Fibroblast of mammary gland (primary cell): Measurements from ENCODE around the gene GLG1.

Experiments
- DNase-seq: peaks from one replicate; pipeline ENCODE4 v3.0.0-alpha.2; 2010; ENCODE audit warnings: low read depth
- H3K4me3 ChIP-seq: 2 replicates; pipeline ENCODE4 v1.5.1; 2011; ENCODE audit warnings: low read depth, mild to moderate bottlenecking, low read length, moderate library complexity; ENCODE audit not compliant: control insufficient read depth
- TF ChIP-seq, protein P1 (sequence below): conservative IDR thresholded peaks from 2 replicates; pipeline ENCODE4 v1.5.1; 2011; ENCODE audit warnings: low read depth, low read length, inconsistent platforms; ENCODE audit not compliant: control insufficient read depth, insufficient read depth

The GLG1 gene

DNA sequence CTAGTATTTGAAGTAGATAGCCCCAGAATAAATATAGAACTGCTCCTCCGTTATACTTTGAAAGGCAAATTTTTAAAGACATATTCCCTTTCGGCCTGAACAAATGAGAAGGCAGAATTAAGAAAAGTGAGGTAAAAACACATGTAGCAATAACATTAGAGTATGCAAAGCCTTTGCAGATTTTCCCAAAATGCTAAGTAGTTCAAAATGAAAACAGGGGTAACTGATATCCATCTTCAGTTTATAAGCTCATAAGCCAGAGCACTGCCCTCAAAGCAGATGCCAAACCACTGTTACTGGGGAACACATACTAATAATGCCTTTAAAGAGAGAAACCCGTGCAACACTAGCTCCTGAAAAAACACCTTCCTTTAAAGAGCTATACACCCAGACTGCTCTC, 134.4 kb downstream of the GLG1 start:
- no peak overlapping the region for H3K4me3 ChIP-seq
- DNase-seq, result no peak
- TF ChIP-seq, protein P1, sequence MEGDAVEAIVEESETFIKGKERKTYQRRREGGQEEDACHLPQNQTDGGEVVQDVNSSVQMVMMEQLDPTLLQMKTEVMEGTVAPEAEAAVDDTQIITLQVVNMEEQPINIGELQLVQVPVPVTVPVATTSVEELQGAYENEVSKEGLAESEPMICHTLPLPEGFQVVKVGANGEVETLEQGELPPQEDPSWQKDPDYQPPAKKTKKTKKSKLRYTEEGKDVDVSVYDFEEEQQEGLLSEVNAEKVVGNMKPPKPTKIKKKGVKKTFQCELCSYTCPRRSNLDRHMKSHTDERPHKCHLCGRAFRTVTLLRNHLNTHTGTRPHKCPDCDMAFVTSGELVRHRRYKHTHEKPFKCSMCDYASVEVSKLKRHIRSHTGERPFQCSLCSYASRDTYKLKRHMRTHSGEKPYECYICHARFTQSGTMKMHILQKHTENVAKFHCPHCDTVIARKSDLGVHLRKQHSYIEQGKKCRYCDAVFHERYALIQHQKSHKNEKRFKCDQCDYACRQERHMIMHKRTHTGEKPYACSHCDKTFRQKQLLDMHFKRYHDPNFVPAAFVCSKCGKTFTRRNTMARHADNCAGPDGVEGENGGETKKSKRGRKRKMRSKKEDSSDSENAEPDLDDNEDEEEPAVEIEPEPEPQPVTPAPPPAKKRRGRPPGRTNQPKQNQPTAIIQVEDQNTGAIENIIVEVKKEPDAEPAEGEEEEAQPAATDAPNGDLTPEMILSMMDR, result no peak

- H3K4me3 ChIP-seq, result no peak overlapping the region
- TF ChIP-seq, protein P1, result no peak
- DNase-seq, result no peak
Observed at GRCh38 chr16:74472010-74472409, 134.9 kb downstream of the GLG1 start.

- H3K4me3 ChIP-seq, result no peak overlapping the region
- no peak for DNase-seq
- TF ChIP-seq, protein P1, result no peak
Observed at GRCh38 chr16:74469946-74470478, 136.9 kb downstream of the GLG1 start.

DNA sequence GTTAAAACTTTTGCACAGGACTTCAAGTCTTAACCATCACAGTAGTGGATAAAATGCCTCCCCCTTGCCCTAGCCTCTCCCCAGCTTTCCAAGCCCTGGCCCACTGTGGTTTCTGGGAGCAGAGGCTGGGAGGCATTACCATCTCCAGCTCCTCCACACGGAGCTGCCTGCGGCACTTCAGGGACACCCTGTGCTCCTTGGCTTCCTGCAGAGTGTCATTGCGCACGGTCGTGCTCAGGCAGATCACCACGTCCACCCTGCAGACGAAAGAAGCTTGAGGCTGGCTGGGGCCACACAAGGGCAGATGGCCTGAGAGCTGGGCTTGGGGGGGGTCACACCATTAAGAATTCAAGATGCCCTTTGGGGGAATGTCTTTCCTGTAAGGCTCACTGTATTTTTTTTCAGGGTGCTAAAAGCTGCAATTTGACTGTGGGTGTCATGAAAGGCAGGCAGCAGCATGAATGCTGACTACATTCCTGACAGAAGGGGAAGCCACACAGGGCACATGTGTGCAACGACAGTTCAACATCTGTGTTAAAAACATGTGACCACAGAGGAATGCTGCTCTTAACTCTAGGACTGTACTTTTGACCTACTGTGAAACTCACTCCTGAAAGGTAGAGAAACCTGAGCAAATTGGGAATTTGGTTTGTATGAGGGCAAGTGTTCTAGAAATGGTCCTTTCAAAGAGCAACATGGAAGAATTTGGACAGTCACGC, 137.9 kb downstream of the GLG1 start:
- TF ChIP-seq, protein P1, result no peak
- no peak overlapping the region for H3K4me3 ChIP-seq
- DNase-seq, result no peak

DNA sequence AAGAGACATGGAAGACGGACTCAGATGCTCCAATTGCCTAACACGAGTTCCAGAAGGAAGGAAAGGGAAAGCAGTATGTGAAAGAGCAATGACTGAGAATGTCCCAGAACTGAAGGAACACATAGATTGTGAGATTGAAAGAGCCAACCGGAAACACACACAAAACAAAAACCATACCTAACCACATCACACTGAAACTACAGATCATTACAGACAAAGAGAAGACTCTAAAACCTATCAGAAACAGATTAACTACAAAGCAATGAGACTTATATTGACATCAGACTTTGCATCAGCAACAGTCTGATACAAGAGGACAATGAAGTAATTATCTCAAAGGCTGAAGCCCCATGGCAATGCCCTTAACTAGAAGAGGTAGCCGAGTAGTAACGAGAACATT, 140.0 kb downstream of the GLG1 start:
- TF ChIP-seq, protein P1, result no peak
- H3K4me3 ChIP-seq, result no peak overlapping the region
- no peak for DNase-seq

- H3K4me3 ChIP-seq, result no peak overlapping the region
- TF ChIP-seq, protein P1, result no peak
- no peak for DNase-seq
Observed at GRCh38 chr16:74465851-74466685, 140.8 kb downstream of the GLG1 start.
